Ovary (tissue), 3 donors: ENCODE results near the gene NPAS3.

Experiments
- EP300 ChIP-seq: sonication (generic); formaldehyde crosslinking; IDR thresholded peaks from one replicate; pipeline ENCODE4 v1.6.1; 2017; ENCODE audit warnings: antibody characterized with exemption
- POLR2A ChIP-seq: fragments of 450-650 bp; IDR thresholded peaks from one replicate; pipeline ENCODE4 v1.6.1; 2017; ENCODE audit warnings: antibody characterized with exemption, mild to moderate bottlenecking, moderate library complexity
- TF ChIP-seq, protein P1 (sequence below), 3 donors: fragments of 450-650 bp in 2 of 3; fragments of 200-600 bp in 1 of 3; IDR thresholded peaks; one replicate each; pipeline versions ENCODE4 v1.5.1 to v1.8.0; 2016 to 2022; ENCODE audit warnings: antibody characterized with exemption in 3 of 3, mild to moderate bottlenecking in 1 of 3
- donor health status: DM: no; HTN: no; CAD: no.

DNA sequence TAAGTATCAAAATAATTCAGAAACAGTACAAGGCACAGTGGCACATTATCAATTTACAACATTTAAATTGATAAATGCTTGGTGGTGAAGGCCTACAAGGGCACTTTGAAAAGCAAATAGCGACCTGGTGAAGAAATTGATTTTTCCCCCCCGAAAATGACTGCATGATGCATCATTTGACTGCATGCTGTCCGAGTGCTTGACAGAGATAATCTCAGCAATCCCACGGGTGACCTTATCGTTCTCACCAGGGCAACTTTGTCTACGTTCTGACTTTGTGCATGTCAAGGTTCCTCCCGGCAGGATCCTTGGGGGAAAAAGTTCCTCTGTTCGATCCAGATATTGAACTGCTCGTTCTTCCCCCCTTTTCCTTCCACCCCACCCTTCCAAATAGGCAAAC, 627.4 kb downstream of the NPAS3 start:
- TF ChIP-seq, protein P1, sequence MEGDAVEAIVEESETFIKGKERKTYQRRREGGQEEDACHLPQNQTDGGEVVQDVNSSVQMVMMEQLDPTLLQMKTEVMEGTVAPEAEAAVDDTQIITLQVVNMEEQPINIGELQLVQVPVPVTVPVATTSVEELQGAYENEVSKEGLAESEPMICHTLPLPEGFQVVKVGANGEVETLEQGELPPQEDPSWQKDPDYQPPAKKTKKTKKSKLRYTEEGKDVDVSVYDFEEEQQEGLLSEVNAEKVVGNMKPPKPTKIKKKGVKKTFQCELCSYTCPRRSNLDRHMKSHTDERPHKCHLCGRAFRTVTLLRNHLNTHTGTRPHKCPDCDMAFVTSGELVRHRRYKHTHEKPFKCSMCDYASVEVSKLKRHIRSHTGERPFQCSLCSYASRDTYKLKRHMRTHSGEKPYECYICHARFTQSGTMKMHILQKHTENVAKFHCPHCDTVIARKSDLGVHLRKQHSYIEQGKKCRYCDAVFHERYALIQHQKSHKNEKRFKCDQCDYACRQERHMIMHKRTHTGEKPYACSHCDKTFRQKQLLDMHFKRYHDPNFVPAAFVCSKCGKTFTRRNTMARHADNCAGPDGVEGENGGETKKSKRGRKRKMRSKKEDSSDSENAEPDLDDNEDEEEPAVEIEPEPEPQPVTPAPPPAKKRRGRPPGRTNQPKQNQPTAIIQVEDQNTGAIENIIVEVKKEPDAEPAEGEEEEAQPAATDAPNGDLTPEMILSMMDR (IDR thresholded peaks at IDR 0.05): no peak
- no peak for TF ChIP-seq POLR2A
- TF ChIP-seq EP300: no peak
